ENCODE measurements around the gene ENPP6. TPM values are rescaled to one million over a fixed set of nuclear protein-coding genes. Genes with fewer than 3 reads are reported as not detected.
"Not testable (repeated sequence)": the region's sequence is repeated elsewhere in the genome, so short reads cannot be mapped to it uniquely, and the experiment has no call there.

Gene ENPP6
- total and polyA plus RNA-seq, 2 donors (not counting 3 experiments of a cell fraction or from before 2014, with no cell fraction given) = not detected

- ChIA-PET POLR2A (no interaction called here), CTCF (no interaction called here)
- TF ChIP-seq MAX (IDR thresholded peaks at IDR 0.05; ENCODE audit: insufficient read depth, insufficient read length) = no peak
- TF ChIP-seq MYC (IDR thresholded peaks at IDR 0.05; ENCODE audit: low read depth, low read length) = no peak
- TF ChIP-seq GATA2 (IDR thresholded peaks at IDR 0.05; ENCODE audit: insufficient read depth, insufficient read length, low read depth, low read length) = no peak
- no peak for TF ChIP-seq FOS (IDR thresholded peaks at IDR 0.05; ENCODE audit: borderline replicate concordance, insufficient read depth, low read length)
- no peak for TF ChIP-seq POLR2A (IDR thresholded peaks at IDR 0.05; ENCODE audit: low read depth, low read length)
- H3K4me1 ChIP-seq (ENCODE audit: control insufficient read depth, extremely low read depth, insufficient read depth, low read length) = no peaks in the 10 kb centered on the region
- BruUV-seq (replicated peaks) = no TSS peak
- no peak overlapping the region for H3K27ac ChIP-seq (ENCODE audit: insufficient read depth, low read depth, low read length)
- no peaks in the 10 kb centered on the region for H3K79me2 ChIP-seq (ENCODE audit: control insufficient read depth, insufficient read depth, low read length)
- no peaks in the 10 kb centered on the region for H3K9me1 ChIP-seq (replicated peaks; ENCODE audit: control insufficient read depth, extremely low read depth, insufficient read depth, low read length)
- H3K9ac ChIP-seq (replicated peaks; ENCODE audit: extremely low read depth, insufficient read depth, low read length) = no peak overlapping the region
- no peaks in the 10 kb centered on the region for H3K9me3 ChIP-seq (replicated peaks; ENCODE audit: control insufficient read depth, insufficient read depth, low read length)
- dilution Hi-C loops (cut with MboI; ENCODE audit: extremely low pct_ligation_motif_present, low sequenced_read_pairs) (no loop called here), intact Hi-C loops (cut with micrococcal nuclease) (no loop called here)
- FAIRE-seq (no peak), DNase-seq (ENCODE audit: low read depth, low spot score) (no peak)
- H2AFZ ChIP-seq (ENCODE audit: low read depth, low read length) = no peak overlapping the region
- no peak overlapping the region for H3K4me2 ChIP-seq (ENCODE audit: insufficient read depth, low read length)
- no peaks in the 10 kb centered on the region for H3K27me3 ChIP-seq (ENCODE audit: control insufficient read depth in 2 of 2, insufficient read depth in 2 of 2, low read length in 2 of 2)
- H3K4me3 ChIP-seq (replicated peaks in 1 of 3; ENCODE audit: insufficient read depth in 1 of 3, low read depth in 1 of 3, low read length in 3 of 3) = no peak overlapping the region
- no peaks in the 10 kb centered on the region for H4K20me1 ChIP-seq (replicated peaks; ENCODE audit: control insufficient read depth, extremely low read depth, insufficient read depth, low read length)
- no peaks in the 10 kb centered on the region for H3K36me3 ChIP-seq (ENCODE audit: control insufficient read depth in 2 of 2, extremely low read depth in 1 of 2, insufficient read depth in 2 of 2, low read length in 2 of 2)
Measured at GRCh38 chr4:184143770-184144564, 73.7 kb downstream of the ENPP6 start.

- no peak overlapping the region for H3K4me2 ChIP-seq (ENCODE audit: insufficient read depth, low read length)
- H2AFZ ChIP-seq (ENCODE audit: low read depth, low read length) = no peak overlapping the region
- no TSS peak for BruUV-seq (replicated peaks)
- TF ChIP-seq POLR2A (IDR thresholded peaks at IDR 0.05; ENCODE audit: low read depth, low read length) = no peak
- intact Hi-C loops (cut with micrococcal nuclease) (no loop called here), dilution Hi-C loops (cut with MboI; ENCODE audit: extremely low pct_ligation_motif_present, low sequenced_read_pairs) (no loop called here)
- H4K20me1 ChIP-seq (replicated peaks; ENCODE audit: control insufficient read depth, extremely low read depth, insufficient read depth, low read length) = no peaks in the 10 kb centered on the region
- DNase-seq (ENCODE audit: low read depth, low spot score) = no peak
- H3K9me1 ChIP-seq (replicated peaks; ENCODE audit: control insufficient read depth, extremely low read depth, insufficient read depth, low read length) = no peaks in the 10 kb centered on the region
- no peaks in the 10 kb centered on the region for H3K9me3 ChIP-seq (replicated peaks; ENCODE audit: control insufficient read depth, insufficient read depth, low read length)
- ChIA-PET POLR2A (no interaction called here), CTCF (no interaction called here)
- no peaks in the 10 kb centered on the region for H3K36me3 ChIP-seq (ENCODE audit: control insufficient read depth in 2 of 2, extremely low read depth in 1 of 2, insufficient read depth in 2 of 2, low read length in 2 of 2)
- no peaks in the 10 kb centered on the region for H3K4me1 ChIP-seq (ENCODE audit: control insufficient read depth, extremely low read depth, insufficient read depth, low read length)
- no peak overlapping the region for H3K4me3 ChIP-seq (replicated peaks in 1 of 3; ENCODE audit: insufficient read depth in 1 of 3, low read depth in 1 of 3, low read length in 3 of 3)
- no peak overlapping the region for H3K27ac ChIP-seq (ENCODE audit: insufficient read depth, low read depth, low read length)
- FAIRE-seq = no peak
- H3K79me2 ChIP-seq (ENCODE audit: control insufficient read depth, insufficient read depth, low read length) = no peaks in the 10 kb centered on the region
- H3K9ac ChIP-seq (replicated peaks; ENCODE audit: extremely low read depth, insufficient read depth, low read length) = no peak overlapping the region
- H3K27me3 ChIP-seq (ENCODE audit: control insufficient read depth in 2 of 2, insufficient read depth in 2 of 2, low read length in 2 of 2) = no peaks in the 10 kb centered on the region
Measured at GRCh38 chr4:184142121-184143000, 75.3 kb downstream of the ENPP6 start.

GRCh38 chr4:184140901-184141300, 76.8 kb downstream of the ENPP6 start:
- dilution Hi-C loops (cut with MboI; ENCODE audit: extremely low pct_ligation_motif_present, low sequenced_read_pairs); intact Hi-C loops (cut with micrococcal nuclease): not testable (repeated sequence)

More at GRCh38 chr4:184140901-184141300, 76.8 kb downstream of the ENPP6 start:
- H3K79me2 ChIP-seq (ENCODE audit: control insufficient read depth, insufficient read depth, low read length); H3K9ac ChIP-seq (replicated peaks; ENCODE audit: extremely low read depth, insufficient read depth, low read length); H3K9me3 ChIP-seq (replicated peaks; ENCODE audit: control insufficient read depth, insufficient read depth, low read length); FAIRE-seq; H3K4me3 ChIP-seq (replicated peaks in 1 of 3; ENCODE audit: insufficient read depth in 1 of 3, low read depth in 1 of 3, low read length in 3 of 3); H4K20me1 ChIP-seq (replicated peaks; ENCODE audit: control insufficient read depth, extremely low read depth, insufficient read depth, low read length); H3K4me1 ChIP-seq (ENCODE audit: control insufficient read depth, extremely low read depth, insufficient read depth, low read length); H3K9me1 ChIP-seq (replicated peaks; ENCODE audit: control insufficient read depth, extremely low read depth, insufficient read depth, low read length); DNase-seq (ENCODE audit: low read depth, low spot score); H3K36me3 ChIP-seq (ENCODE audit: control insufficient read depth in 2 of 2, extremely low read depth in 1 of 2, insufficient read depth in 2 of 2, low read length in 2 of 2); H2AFZ ChIP-seq (ENCODE audit: low read depth, low read length); H3K27me3 ChIP-seq (ENCODE audit: control insufficient read depth in 2 of 2, insufficient read depth in 2 of 2, low read length in 2 of 2); H3K4me2 ChIP-seq (ENCODE audit: insufficient read depth, low read length); BruUV-seq (replicated peaks); POLR2A ChIA-PET; H3K27ac ChIP-seq (ENCODE audit: insufficient read depth, low read depth, low read length); CTCF ChIA-PET: not testable (repeated sequence)

Data from endothelial cell of umbilical vein (primary cell).